Activated CD8-positive, alpha-beta T cell treated with anti-CD3 and anti-CD28 coated beads for 36 hours (primary cell): ENCODE measurements around the gene STK10. TPM values are rescaled to one million over a fixed set of nuclear protein-coding genes. Genes with fewer than 3 reads are reported as not detected.

Source experiments
- ATAC-seq: fragments of 200-7000 bp; cut with Tn5 transposase; one replicate; pipeline ENCODE4 v1.10.0; 2021; ENCODE audit warnings: mild to moderate bottlenecking, moderate library complexity
- CTCF ChIA-PET: fragments of 350-600 bp; sonication (Branson Sonifier 250); formaldehyde crosslinking; loops from one replicate; lab custom pipeline; 2021; ENCODE audit warnings: antibody characterized with exemption; lab: Charles Lee
- POLR2A ChIA-PET: fragments of 350-600 bp; sonication (Branson Sonifier 250); formaldehyde crosslinking; loops from one replicate; lab custom pipeline; 2021; ENCODE audit warnings: antibody characterized with exemption; lab: Charles Lee
- DNase-seq: peaks from one replicate; pipeline ENCODE4 v3.0.0-alpha.2; 2020
- H3K27ac Mint-ChIP-seq: one replicate; pipeline ENCODE4 v1.8.0; 2021; ENCODE audit warnings: mild to moderate bottlenecking, mixed read lengths
- H3K27me3 Mint-ChIP-seq: one replicate; pipeline ENCODE4 v1.8.0; 2021; ENCODE audit warnings: mixed read lengths
- H3K36me3 Mint-ChIP-seq: one replicate; pipeline ENCODE4 v1.8.0; 2021; ENCODE audit warnings: low read depth, mixed read lengths
- H3K4me1 Mint-ChIP-seq: one replicate; pipeline ENCODE4 v1.8.0; 2021; ENCODE audit warnings: low read depth, mixed read lengths
- H3K4me3 Mint-ChIP-seq: one replicate; pipeline ENCODE4 v1.8.0; 2021; ENCODE audit warnings: mild to moderate bottlenecking, moderate library complexity, mixed read lengths
- H3K9me3 Mint-ChIP-seq: one replicate; pipeline ENCODE4 v1.8.0; 2021; ENCODE audit warnings: mixed read lengths
- CTCF ChIP-seq: fragments of 200-600 bp; IDR thresholded peaks from one replicate; pipeline ENCODE4 v1.8.0; 2022; ENCODE audit warnings: antibody characterized with exemption, mild to moderate bottlenecking
- intact Hi-C: fragments of 100-400 bp; cut with micrococcal nuclease; formaldehyde crosslinking; loops from one replicate; pipeline ENCODE4 v1.10.0; 2022
- total RNA-seq, 2 experiments: library from RNA; stranded (reverse); gene quantifications; one replicate each; pipeline ENCODE4 v1.2.3, GENCODE V29; 2021

STK10 gene
- total RNA-seq, 2 experiments from 2014 or later, result 142 to 143 TPM

DNA sequence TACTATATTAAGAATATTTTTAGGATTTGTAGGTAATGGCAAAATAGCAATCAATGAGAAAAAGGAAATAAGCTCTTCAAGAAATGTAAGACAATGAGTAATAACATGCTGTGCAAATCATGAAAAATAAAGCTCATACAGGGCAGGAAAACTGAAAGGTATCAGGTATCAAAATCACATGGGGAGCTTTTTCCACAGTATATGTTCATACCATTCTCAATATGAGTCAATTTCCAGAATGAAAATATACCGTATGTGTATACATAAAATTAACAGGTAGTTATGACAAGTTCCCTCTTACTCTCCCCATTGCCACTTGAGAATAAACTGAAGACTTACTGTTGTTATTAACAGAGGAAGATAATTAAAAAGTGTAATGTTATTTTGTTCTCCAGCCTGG is 41.9 kb upstream of the STK10 start:
- intact Hi-C loops, result no loop called here
- ATAC-seq (peak; percentile 74), DNase-seq (no peak)
- peak overlapping the region; percentile 22 for H3K27ac Mint-ChIP-seq
- ChIA-PET POLR2A (interaction anchor here (0.7 kb wide), 1 partner anchor 83 kb away, joined by 3 read pairs; no protein-coding TSS in a partner anchor), CTCF (interaction anchor here (0.8 to 1.9 kb wide), 4 partner anchors 39 to 53 kb away, joined by 3 to 6 read pairs (median 4); partner anchors contain the start of gene STK10)
- TF ChIP-seq CTCF, result no peak
- H3K4me1 Mint-ChIP-seq, result peaks cover 21% of the 10 kb centered on the region
- no peaks in the 10 kb centered on the region for H3K9me3 Mint-ChIP-seq
- H3K27me3 Mint-ChIP-seq, result no peaks in the 10 kb centered on the region
- H3K36me3 Mint-ChIP-seq, result peaks cover 47% of the 10 kb centered on the region
- H3K4me3 Mint-ChIP-seq, result no peak overlapping the region

DNA sequence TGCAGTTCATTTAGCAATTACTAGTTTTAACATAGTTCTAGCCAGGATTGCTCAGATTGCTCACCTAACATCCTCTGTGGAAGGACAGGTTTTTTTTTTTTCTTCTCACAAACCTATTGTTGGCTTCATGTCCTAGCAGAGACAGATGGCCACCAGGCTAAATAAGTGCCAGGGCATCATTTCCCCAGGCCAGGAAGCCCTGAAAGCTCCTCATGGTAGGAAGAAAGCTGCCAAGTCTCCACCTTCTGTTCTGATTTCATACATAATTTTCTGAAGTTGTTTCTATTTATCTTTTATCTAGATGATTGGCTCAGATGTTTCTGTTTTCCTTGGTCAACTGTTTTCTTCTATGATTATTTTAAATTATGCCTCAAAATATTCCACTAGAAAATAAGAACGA is 37.0 kb upstream of the STK10 start:
- DNase-seq, result no peak
- Mint-ChIP-seq H3K27ac (peak overlapping the region; percentile 32), H3K4me3 (no peak overlapping the region), H3K9me3 (no peaks in the 10 kb centered on the region), H3K36me3 (peaks cover 45% of the 10 kb centered on the region), H3K4me1 (peaks cover 34% of the 10 kb centered on the region), H3K27me3 (no peaks in the 10 kb centered on the region)
- TF ChIP-seq CTCF, result no peak
- POLR2A ChIA-PET, result interaction anchor here (0.9 to 1.1 kb wide), 2 partner anchors 16 to 114 kb away, joined by 3 read pairs; no protein-coding TSS in a partner anchor
- CTCF ChIA-PET, result interaction anchor here (1.0 to 1.6 kb wide), 4 partner anchors 13 to 68 kb away, joined by 3 to 4 read pairs (median 3); partner anchors contain the start of genes STK10 and UBTD2
- peak; percentile 4 for ATAC-seq
- intact Hi-C loops, result loop anchor here (2.0 kb wide), 1 partner anchor 50 kb away; no protein-coding TSS in a partner anchor

- DNase-seq (peak; percentile 77), ATAC-seq (peak; percentile 88)
- Mint-ChIP-seq H3K36me3 (peaks cover 50% of the 10 kb centered on the region), H3K4me3 (no peak overlapping the region), H3K27me3 (no peaks in the 10 kb centered on the region), H3K27ac (peak overlapping the region; percentile 77), H3K9me3 (peaks cover 2% of the 10 kb centered on the region), H3K4me1 (peaks cover 30% of the 10 kb centered on the region)
- intact Hi-C loops, result loop anchor here (2.0 kb wide), 1 partner anchor 51 kb away; no protein-coding TSS in a partner anchor
- TF ChIP-seq CTCF, result no peak
- POLR2A ChIA-PET, result interaction anchor here (0.6 to 1.4 kb wide), 6 partner anchors 10 to 117 kb away, joined by 3 to 4 read pairs (median 3); no protein-coding TSS in a partner anchor
- CTCF ChIA-PET, result interaction anchor here (1.3 to 1.6 kb wide), 4 partner anchors 12 to 59 kb away, joined by 3 to 4 read pairs (median 3); partner anchors contain the start of genes STK10 and UBTD2
Measured at GRCh38 chr5:172223901-172224873, 36.2 kb upstream of the STK10 start.

GRCh38 chr5:172219296-172219695 is 31.3 kb upstream of the STK10 start:
- H3K9me3 Mint-ChIP-seq, result peaks cover 6% of the 10 kb centered on the region
- POLR2A ChIA-PET, result no interaction called here
- DNase-seq (no peak), ATAC-seq (no peak)
- peaks cover 13% of the 10 kb centered on the region for H3K4me1 Mint-ChIP-seq
- H3K27ac Mint-ChIP-seq, result no peak overlapping the region
- no peaks in the 10 kb centered on the region for H3K27me3 Mint-ChIP-seq
- H3K36me3 Mint-ChIP-seq, result peaks cover 49% of the 10 kb centered on the region
- intact Hi-C loops, result no loop called here
- no peak overlapping the region for H3K4me3 Mint-ChIP-seq
- TF ChIP-seq CTCF, result no peak
- CTCF ChIA-PET, result no interaction called here
